Muscle of back (tissue), 13 donors: ENCODE measurements around the gene DCDC2. TPM values are rescaled to one million over a fixed set of nuclear protein-coding genes. Genes with fewer than 3 reads are reported as not detected.
"Not testable (repeated sequence)": the region's sequence is repeated elsewhere in the genome, so short reads cannot be mapped to it uniquely, and the experiment has no call there.

ENCODE experiments used
- DNase-seq, 3 donors: peaks; one replicate each; pipeline versions ENCODE4 v3.0.0 to v3.0.0-alpha.2; 2013
- long read RNA-seq, 9 donors: transcript quantifications; one replicate each; lab custom pipeline, GENCODE V29; 2026
- polyA plus RNA-seq, 10 donors: library from polyadenylated mRNA; unstranded; fragments of 120-200 nt; gene quantifications; one replicate each; pipeline ENCODE4 v1.2.1, GENCODE V29; 2013; ENCODE audit not compliant: insufficient read length in 10 of 10

The DCDC2 gene
- under 1 TPM; 0.05 to 0.22 (median 0.14) TPM for polyA plus RNA-seq
- long read RNA-seq, donor 1: 0 reads
- long read RNA-seq, donor 2: 0 reads
- long read RNA-seq, donor 3: 0 reads
- long read RNA-seq, donor 4: 0 reads
- long read RNA-seq, donor 5: 0 reads
- long read RNA-seq, donor 6: 0 reads
- long read RNA-seq, donor 7: 0 reads
- long read RNA-seq, donor 8: 0 reads
- long read RNA-seq, donor 9: 0 reads

GRCh38 chr6:24357336-24358218, at the start of gene DCDC2:
Gene DCDC2, minus strand, starts transcription at chr6:24358059. Its CDS starts 309 bp downstream, at chr6:24357750.
- DNase-seq: peak in 1 of 3 donors; percentile 45

GRCh38 chr6:24405262-24405661, 47.4 kb upstream of the DCDC2 start:
- no peak for DNase-seq

- DNase-seq: peak in 1 of 3 donors; percentile 3
Measured at GRCh38 chr6:24403501-24403824, 45.6 kb upstream of the DCDC2 start.

GRCh38 chr6:24402697-24403500, 45.0 kb upstream of the DCDC2 start, which contains the start of gene MRS2:
Gene MRS2, plus strand, starts transcription at chr6:24402936. Its CDS starts 111 bp downstream, at chr6:24403047.
- DNase-seq: peak; percentile 69 to 93 (median 86)

GRCh38 chr6:24401458-24401857, 43.6 kb upstream of the DCDC2 start:
- no peak for DNase-seq

- not testable (repeated sequence) for DNase-seq
Measured at GRCh38 chr6:24400045-24401039, 42.5 kb upstream of the DCDC2 start.

- DNase-seq: no peak
Measured at GRCh38 chr6:24397631-24398030, 39.8 kb upstream of the DCDC2 start.

GRCh38 chr6:24396824-24397223, 39.0 kb upstream of the DCDC2 start:
- no peak for DNase-seq

GRCh38 chr6:24394780-24395437, 37.0 kb upstream of the DCDC2 start:
- DNase-seq: no peak

GRCh38 chr6:24394061-24394779, 36.4 kb upstream of the DCDC2 start:
- DNase-seq: no peak

GRCh38 chr6:24391756-24392405, 34.0 kb upstream of the DCDC2 start:
- no peak for DNase-seq

- no peak for DNase-seq
Measured at GRCh38 chr6:24391208-24391607, 33.3 kb upstream of the DCDC2 start.

- DNase-seq: no peak
Measured at GRCh38 chr6:24387818-24388217, 30.0 kb upstream of the DCDC2 start.

- no peak for DNase-seq
Measured at GRCh38 chr6:24385536-24386269, 27.8 kb upstream of the DCDC2 start.

GRCh38 chr6:24384369-24385130, 26.7 kb upstream of the DCDC2 start:
- not testable (repeated sequence) for DNase-seq

- not testable (repeated sequence) for DNase-seq
Measured at GRCh38 chr6:24382891-24383494, 25.1 kb upstream of the DCDC2 start.

- DNase-seq: no peak
Measured at GRCh38 chr6:24382220-24382540, 24.3 kb upstream of the DCDC2 start.
